Activated T-cell treated with anti-CD3 and anti-CD28 coated beads, Interleukin-2, amount 50 U/mL, for 4 hours (primary cell): ENCODE data around the gene CELF6. TPM values are rescaled to one million over a fixed set of nuclear protein-coding genes. Genes with fewer than 3 reads are reported as not detected.

Experiments
- ATAC-seq, 2 donors: fragments of 200-7000 bp; cut with Tn5 transposase; one replicate each; pipeline ENCODE4 v1.10.0; 2021
- DNase-seq: peaks from one replicate; pipeline ENCODE4 v3.0.0-alpha.2; 2020
- H3K27me3 Mint-ChIP-seq: one replicate; pipeline ENCODE4 v1.8.0; 2021; ENCODE audit warnings: low read depth, mixed read lengths
- H3K36me3 Mint-ChIP-seq: one replicate; pipeline ENCODE4 v1.8.0; 2022; ENCODE audit warnings: mixed read lengths; ENCODE audit not compliant: insufficient read depth
- H3K4me1 Mint-ChIP-seq: one replicate; pipeline ENCODE4 v1.8.0; 2021; ENCODE audit warnings: low read depth, mixed read lengths
- H3K4me3 Mint-ChIP-seq: one replicate; pipeline ENCODE4 v1.8.0; 2021; ENCODE audit warnings: mild to moderate bottlenecking, moderate library complexity, mixed read lengths
- H3K9me3 Mint-ChIP-seq: one replicate; pipeline ENCODE4 v1.8.0; 2021; ENCODE audit warnings: mixed read lengths
- total RNA-seq, 3 donors: library from RNA; stranded (reverse); gene quantifications; one replicate each; pipeline ENCODE4 v1.2.1, GENCODE V29; 2021

CELF6 gene
- total RNA-seq = under 1 TPM; 0.24 to 0.82 (median 0.63) TPM

DNA sequence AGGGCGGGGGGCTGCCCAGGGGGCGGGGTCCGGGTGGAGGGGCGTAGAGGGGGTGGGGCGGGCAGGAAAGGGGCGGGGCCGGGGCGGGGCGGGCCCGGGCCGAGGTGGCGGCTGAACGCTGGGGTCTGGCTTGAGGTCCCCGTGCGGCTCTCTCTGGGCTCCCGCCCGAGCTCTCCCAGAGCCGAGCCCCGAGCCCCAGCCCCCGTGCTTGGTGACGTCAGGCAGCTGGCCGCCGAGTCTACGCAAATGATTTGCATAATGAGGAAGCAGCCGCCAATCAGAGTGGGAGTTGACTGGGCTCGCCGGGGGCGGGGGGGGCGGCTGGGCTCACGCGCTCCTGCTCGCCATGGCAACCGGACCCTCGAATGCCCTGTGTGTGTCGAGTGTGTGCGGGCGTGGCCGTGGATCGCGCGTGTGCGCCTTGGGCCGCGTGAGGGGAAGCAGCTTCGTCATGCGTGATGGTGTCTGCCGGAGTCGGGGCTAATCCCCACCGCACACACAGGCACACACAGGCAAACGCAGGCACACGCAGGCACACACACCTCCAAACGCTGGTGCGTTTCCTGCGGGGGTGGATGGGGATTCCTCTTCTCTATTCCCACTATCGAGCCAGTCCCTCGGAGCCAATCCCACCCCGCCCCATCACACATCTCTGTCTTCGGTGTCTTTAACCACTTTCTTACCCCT lies at the start of gene CELF6:
Gene CELF6 (minus strand): TSS at position 173 of the 687 bp plus-strand sequence. CDS start 283 bp downstream, outside the sequence.
- peaks cover 16% of the 10 kb centered on the region for H3K4me1 Mint-ChIP-seq
- ATAC-seq = peak; percentile 78 to 82
- peaks cover 9% of the 10 kb centered on the region for H3K9me3 Mint-ChIP-seq
- no peaks in the 10 kb centered on the region for H3K27me3 Mint-ChIP-seq
- peak within 1 kb of the TSS; percentile 80 for H3K4me3 Mint-ChIP-seq
- peak; percentile 70 for DNase-seq
- H3K36me3 Mint-ChIP-seq = peaks cover 7% of the 10 kb centered on the region

DNA sequence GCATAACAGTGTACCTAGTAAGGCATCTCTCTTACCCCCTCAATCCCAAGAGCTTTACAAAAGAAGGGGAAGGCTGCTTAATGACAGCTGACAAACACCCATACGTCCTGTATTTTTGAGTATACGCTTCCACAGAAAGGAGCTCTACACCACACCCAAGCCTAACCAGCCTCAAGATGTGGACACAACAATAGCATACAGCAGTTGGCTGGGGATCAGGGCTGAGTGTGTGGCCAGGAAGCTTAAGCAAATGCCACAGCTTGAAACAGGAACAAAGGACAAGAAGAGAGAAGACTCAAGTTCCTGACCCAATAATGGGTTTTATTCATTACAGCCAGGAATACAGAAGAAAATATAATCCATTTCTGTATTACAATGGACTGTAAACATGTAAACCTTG lies 48.9 kb upstream of the CELF6 start:
- DNase-seq = no peak
- Mint-ChIP-seq H3K9me3 (no peaks in the 10 kb centered on the region), H3K4me1 (peaks cover 64% of the 10 kb centered on the region), H3K4me3 (no peak overlapping the region), H3K27me3 (no peaks in the 10 kb centered on the region), H3K36me3 (peaks cover 28% of the 10 kb centered on the region)
- ATAC-seq = no peak

DNA sequence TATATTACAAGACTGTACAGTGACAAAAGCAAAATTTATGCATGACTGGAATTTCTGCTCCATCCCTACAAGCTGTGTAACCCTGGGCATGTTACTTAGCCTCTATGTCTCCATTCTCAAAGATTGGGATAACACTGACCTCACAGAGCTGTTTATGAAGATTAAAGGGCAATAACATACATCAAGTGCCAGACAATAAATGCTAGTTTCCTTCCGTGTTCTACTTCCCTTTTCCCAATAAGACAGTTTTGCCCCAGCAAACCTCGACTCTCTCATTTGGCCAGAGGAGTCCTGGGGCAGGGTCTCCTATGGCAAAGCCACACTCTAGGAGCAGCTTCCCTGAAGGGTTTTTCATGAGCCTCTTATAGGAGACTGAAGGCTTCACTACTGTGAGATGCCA lies 48.4 kb upstream of the CELF6 start:
- Mint-ChIP-seq H3K4me3 (no peak overlapping the region), H3K27me3 (no peaks in the 10 kb centered on the region), H3K4me1 (peaks cover 60% of the 10 kb centered on the region), H3K36me3 (peaks cover 31% of the 10 kb centered on the region), H3K9me3 (no peaks in the 10 kb centered on the region)
- no peak for DNase-seq
- ATAC-seq = no peak

DNA sequence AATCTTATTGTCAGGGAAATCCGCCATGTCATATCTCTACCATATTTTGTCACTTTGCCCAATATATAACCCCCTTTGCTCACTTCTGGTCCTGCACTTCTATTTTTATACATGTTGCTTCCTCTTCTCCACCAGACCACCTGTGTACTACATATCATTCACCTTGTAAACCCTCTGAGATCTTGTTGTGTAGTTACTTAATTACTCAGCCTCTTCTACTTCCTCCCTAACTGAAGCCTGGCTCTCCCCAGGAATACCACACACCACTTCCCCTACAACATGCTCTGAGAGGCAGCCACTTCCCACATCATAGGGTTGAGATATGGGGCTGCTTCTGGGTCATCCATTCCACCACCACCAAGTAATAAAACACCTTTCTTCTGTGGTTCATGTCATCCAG lies 45.9 kb upstream of the CELF6 start:
- Mint-ChIP-seq H3K4me3 (no peak overlapping the region), H3K27me3 (no peaks in the 10 kb centered on the region), H3K4me1 (peaks cover 46% of the 10 kb centered on the region), H3K9me3 (no peaks in the 10 kb centered on the region), H3K36me3 (peaks cover 29% of the 10 kb centered on the region)
- peak; percentile 76 to 78 for ATAC-seq
- no peak for DNase-seq

DNA sequence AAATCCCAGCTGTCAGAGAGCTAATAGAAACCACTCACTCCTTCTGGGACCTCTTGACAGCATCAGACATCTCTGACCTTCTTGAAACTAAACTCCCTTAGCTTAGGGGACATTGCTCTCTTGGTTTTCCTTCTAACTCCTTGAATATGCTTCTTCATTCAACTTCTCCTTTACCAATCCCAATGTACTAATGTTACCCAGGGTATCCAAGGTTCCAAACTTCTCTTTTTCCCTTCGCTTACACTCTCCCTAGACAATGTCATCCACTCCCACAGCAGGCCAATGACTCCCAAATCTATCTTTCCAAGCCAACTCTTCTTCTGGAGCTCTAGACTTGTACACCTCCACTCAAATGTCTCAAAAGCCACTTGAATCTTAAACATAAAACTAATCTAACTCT lies 41.2 kb upstream of the CELF6 start:
- no peaks in the 10 kb centered on the region for H3K27me3 Mint-ChIP-seq
- H3K4me3 Mint-ChIP-seq = no peak overlapping the region
- no peaks in the 10 kb centered on the region for H3K9me3 Mint-ChIP-seq
- peaks cover 8% of the 10 kb centered on the region for H3K36me3 Mint-ChIP-seq
- ATAC-seq (no peak), DNase-seq (no peak)
- H3K4me1 Mint-ChIP-seq = peaks cover 21% of the 10 kb centered on the region

DNA sequence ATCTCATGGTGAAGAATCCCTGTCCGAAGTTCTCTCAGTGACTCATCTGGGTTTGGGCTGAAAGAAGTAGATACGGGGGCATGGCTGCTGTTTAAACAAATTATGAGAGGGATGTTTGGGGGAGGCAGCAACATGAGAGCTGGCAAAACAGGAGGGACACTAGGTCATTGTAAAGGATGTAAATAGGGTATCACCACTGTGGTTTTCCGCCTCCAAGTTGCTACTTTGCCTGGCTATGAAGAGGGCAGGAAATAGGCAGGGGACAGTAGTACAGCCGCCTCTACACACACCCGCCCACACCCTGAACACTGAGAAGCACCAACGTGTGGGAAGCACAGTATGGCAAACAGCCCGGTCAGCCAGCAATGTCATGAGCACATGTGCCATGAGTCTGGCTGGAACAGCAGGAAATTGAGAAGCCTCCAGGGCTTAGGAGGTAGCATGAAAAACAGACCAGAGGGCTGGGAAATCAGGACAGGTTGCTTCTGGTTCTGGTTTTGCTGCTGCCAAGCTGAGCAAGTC lies 38.8 kb upstream of the CELF6 start:
- H3K4me3 Mint-ChIP-seq = no peak overlapping the region
- peaks cover 7% of the 10 kb centered on the region for H3K36me3 Mint-ChIP-seq
- H3K9me3 Mint-ChIP-seq = no peaks in the 10 kb centered on the region
- DNase-seq (no peak), ATAC-seq (peak in 1 of 2 donors; percentile 38)
- H3K4me1 Mint-ChIP-seq = peaks cover 12% of the 10 kb centered on the region
- H3K27me3 Mint-ChIP-seq = no peaks in the 10 kb centered on the region

DNA sequence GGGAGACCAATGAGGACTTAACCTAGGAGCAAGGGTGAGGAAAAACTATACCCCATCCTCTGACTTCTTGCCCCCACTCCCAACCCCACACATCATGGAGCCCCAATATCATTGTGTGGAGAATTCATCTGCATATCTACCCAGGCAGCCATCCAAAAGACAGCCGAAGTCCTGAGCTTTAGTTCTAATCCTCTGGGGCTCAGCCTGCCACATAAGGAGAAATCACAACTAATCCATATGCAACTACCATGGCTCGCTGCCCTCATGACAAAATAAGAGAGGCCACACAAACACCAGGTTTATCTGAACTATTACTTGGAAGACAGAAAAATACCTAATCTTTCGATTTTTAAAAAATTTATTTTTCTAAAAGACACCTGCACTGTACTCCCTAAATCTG lies 38.2 kb upstream of the CELF6 start:
- ATAC-seq (no peak), DNase-seq (no peak)
- peaks cover 11% of the 10 kb centered on the region for H3K36me3 Mint-ChIP-seq
- no peaks in the 10 kb centered on the region for H3K27me3 Mint-ChIP-seq
- H3K9me3 Mint-ChIP-seq = no peaks in the 10 kb centered on the region
- no peak overlapping the region for H3K4me3 Mint-ChIP-seq
- H3K4me1 Mint-ChIP-seq = peaks cover 10% of the 10 kb centered on the region

DNA sequence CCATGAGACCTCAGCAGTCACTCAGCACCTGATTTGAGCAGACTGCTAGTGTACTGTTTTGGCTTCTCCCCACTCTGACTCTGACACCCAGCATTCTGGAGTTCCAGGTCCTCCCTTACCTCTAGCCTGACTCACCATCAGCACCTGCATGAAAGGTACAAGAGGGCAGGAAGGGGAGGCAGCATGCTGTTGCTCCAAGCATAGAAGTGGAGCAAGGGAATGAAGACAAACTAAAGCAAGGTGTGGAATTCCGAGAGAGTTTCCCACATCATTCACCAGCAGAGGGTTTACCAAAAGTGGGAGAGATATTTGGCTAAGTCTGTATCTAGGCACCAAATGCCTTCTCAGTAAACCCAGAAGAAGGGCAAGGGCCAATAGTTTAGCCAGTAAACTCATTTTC lies 34.5 kb upstream of the CELF6 start:
- ATAC-seq (no peak), DNase-seq (no peak)
- no peaks in the 10 kb centered on the region for H3K27me3 Mint-ChIP-seq
- H3K36me3 Mint-ChIP-seq = peaks cover 25% of the 10 kb centered on the region
- H3K4me1 Mint-ChIP-seq = peaks cover 10% of the 10 kb centered on the region
- H3K9me3 Mint-ChIP-seq = no peaks in the 10 kb centered on the region
- H3K4me3 Mint-ChIP-seq = no peak overlapping the region

DNA sequence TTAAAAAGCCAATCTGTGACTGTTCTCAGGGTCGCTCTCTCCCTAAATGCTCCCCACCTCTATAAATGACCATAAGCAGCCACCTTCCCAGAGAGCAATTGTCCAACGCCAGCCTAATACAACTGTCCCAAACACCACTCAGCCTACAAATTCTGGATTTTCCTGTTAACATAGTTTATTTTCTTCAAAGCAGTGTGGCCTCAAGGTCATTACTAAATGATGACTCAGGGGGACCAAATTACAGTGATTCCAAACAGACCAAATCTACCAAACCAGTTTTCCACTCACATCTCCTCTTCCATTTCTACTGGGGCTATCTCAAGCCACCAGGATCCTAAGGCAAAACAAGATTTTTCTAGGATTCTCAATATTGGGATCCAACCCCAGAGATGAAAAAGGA lies 33.3 kb upstream of the CELF6 start:
- ATAC-seq (no peak), DNase-seq (no peak)
- Mint-ChIP-seq H3K4me1 (no peaks in the 10 kb centered on the region), H3K27me3 (no peaks in the 10 kb centered on the region), H3K9me3 (no peaks in the 10 kb centered on the region), H3K4me3 (no peak overlapping the region), H3K36me3 (peaks cover 37% of the 10 kb centered on the region)

DNA sequence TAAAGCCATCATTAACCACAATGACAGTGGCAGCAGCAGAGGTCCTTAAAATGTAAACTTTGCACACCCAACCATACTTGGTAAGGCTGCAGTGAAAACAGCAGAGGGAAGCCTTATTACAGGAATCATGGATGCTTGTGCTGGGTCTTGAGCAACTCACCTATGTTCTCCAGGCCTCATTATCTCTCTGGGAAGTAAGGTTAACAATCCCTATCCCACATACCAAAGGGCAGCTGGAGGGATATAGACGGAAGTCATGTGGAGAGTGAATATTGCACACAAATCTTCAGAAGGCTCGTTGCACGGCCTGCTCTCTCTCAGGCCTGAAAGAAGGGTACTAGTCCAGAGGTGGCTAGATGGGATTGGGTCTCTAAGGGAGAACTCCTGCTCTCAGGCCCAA lies 25.8 kb upstream of the CELF6 start:
- no peaks in the 10 kb centered on the region for H3K9me3 Mint-ChIP-seq
- peaks cover 33% of the 10 kb centered on the region for H3K36me3 Mint-ChIP-seq
- H3K4me3 Mint-ChIP-seq = no peak overlapping the region
- no peaks in the 10 kb centered on the region for H3K27me3 Mint-ChIP-seq
- H3K4me1 Mint-ChIP-seq = no peaks in the 10 kb centered on the region
- DNase-seq (no peak), ATAC-seq (no peak)

DNA sequence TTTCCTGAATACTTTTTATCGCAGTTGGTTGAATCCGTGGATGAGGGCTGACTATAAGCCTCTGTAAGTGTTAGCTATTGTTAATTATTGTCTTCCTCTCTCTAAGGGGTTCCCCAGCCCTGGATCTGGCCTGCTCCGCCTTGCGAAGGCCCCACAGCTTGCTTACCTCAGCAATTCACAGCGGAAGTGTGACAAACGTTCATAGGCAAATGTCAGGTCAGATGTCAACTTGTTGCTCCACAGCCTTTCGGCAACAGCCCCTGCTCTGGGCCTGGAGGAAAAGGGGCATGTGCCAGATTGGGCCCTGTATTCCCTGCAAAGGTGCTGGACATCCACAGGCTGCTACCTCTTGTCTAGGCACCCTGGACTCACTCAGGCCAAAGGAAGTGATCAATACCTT lies 25.3 kb upstream of the CELF6 start:
- H3K4me3 Mint-ChIP-seq = no peak overlapping the region
- ATAC-seq = no peak
- H3K27me3 Mint-ChIP-seq = no peaks in the 10 kb centered on the region
- no peaks in the 10 kb centered on the region for H3K9me3 Mint-ChIP-seq
- peaks cover 31% of the 10 kb centered on the region for H3K36me3 Mint-ChIP-seq
- H3K4me1 Mint-ChIP-seq = no peaks in the 10 kb centered on the region
- no peak for DNase-seq

DNA sequence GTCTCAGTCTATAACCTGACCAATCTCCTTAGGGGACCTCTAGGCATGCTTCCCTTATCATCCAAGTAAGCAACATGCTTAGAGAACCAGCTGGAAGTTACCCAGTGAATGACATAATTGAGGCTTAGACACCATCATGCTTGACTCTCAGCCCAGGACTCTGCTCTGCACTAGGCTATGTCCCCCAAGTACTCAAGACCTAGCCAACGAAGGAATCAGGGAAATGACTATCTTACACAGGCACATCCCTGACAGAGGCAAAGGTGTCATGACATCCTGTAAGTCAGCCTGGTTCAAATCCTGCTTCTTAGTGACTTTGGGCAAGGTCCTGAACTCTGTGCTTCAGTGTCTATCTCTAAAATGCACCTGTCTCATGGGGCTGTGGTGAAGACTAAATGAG lies 24.6 kb upstream of the CELF6 start:
- Mint-ChIP-seq H3K36me3 (peaks cover 35% of the 10 kb centered on the region), H3K4me3 (no peak overlapping the region), H3K4me1 (no peaks in the 10 kb centered on the region), H3K9me3 (no peaks in the 10 kb centered on the region), H3K27me3 (no peaks in the 10 kb centered on the region)
- no peak for ATAC-seq
- DNase-seq = no peak

DNA sequence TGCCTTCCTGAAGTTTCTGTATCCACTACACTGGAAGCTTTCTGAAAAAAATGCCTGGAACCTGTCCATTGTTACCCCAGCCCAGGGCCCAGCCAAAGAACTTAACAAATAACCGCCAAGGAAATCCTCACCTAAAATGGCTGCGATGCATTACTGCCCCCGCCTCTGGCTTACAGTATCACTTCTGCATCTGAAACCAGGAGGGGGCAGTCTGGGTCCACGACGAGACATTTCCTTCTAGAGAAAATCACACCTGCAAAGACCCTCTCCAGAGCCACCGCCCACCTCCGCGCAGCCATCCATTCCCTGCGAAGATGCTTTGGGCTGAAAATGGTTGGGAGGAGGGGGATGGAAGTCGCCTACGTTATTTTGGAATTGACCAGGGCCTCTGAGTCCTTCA lies 22.4 kb upstream of the CELF6 start:
- DNase-seq (peak; percentile 30), ATAC-seq (peak in 1 of 2 donors; percentile 21)
- Mint-ChIP-seq H3K9me3 (no peaks in the 10 kb centered on the region), H3K4me1 (no peaks in the 10 kb centered on the region), H3K36me3 (peaks cover 24% of the 10 kb centered on the region), H3K27me3 (no peaks in the 10 kb centered on the region), H3K4me3 (no peak overlapping the region)

DNA sequence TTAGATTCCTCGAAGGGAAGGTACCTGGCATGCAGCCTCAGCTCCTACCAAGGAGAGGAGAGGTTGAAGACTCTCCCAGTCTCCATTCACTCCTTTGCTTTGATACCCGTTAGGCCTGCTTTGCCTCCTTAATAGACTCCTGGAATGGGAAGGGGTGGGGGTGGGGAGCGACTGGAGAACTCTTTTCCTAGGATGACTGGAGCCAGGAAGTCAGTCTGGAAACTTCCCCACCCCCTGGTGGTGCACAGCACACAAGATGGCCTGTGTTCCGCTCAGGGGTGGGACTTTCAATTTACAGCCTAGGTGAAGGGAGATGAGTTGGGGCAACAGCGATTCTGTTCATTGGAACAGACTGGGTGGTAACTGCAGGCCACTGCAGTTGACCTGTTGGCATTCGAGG lies 21.4 kb upstream of the CELF6 start:
- DNase-seq (no peak), ATAC-seq (no peak)
- Mint-ChIP-seq H3K9me3 (no peaks in the 10 kb centered on the region), H3K27me3 (no peaks in the 10 kb centered on the region), H3K4me3 (no peak overlapping the region), H3K4me1 (no peaks in the 10 kb centered on the region), H3K36me3 (peaks cover 24% of the 10 kb centered on the region)

DNA sequence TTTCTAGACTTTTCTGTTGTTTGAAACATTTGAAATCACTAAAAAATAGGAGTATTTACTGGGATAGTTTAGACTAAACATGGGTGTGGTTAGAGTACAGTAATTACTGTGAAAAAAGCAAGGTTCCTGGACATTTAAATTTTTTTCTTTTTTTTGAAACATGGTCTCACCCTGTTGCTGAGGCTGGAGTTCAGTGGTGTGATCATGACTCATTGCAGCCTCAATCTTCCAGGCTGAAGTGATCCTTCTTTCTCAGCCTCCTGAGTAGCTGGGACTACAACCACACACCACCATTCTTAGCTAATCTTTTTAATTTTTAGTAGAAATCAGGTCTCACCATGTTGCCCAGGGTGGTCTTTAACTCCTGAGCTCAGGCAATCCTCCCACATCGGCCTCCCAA lies 20.4 kb upstream of the CELF6 start:
- no peaks in the 10 kb centered on the region for H3K9me3 Mint-ChIP-seq
- no peaks in the 10 kb centered on the region for H3K4me1 Mint-ChIP-seq
- DNase-seq = no peak
- H3K36me3 Mint-ChIP-seq = peaks cover 20% of the 10 kb centered on the region
- no peak overlapping the region for H3K4me3 Mint-ChIP-seq
- ATAC-seq = no peak
- no peaks in the 10 kb centered on the region for H3K27me3 Mint-ChIP-seq
